Neural crest cell (in vitro differentiated cells): Measurements from ENCODE around the gene KDELR1. TPM values are rescaled to one million over a fixed set of nuclear protein-coding genes. Genes with fewer than 3 reads are reported as not detected.

Experiments
- DNase-seq: peaks from one replicate; pipeline ENCODE4 v3.0.0; 2021; ENCODE audit warnings: low read depth, mixed read lengths, low spot score
- H3K27ac Mint-ChIP-seq: one replicate; pipeline ENCODE4 v1.8.0; 2021; ENCODE audit warnings: mild to moderate bottlenecking, mixed read lengths; ENCODE audit not compliant: unreplicated experiment
- H3K27me3 Mint-ChIP-seq: 2 replicates; pipeline ENCODE4 v1.8.0; 2021; ENCODE audit warnings: low read depth, mild to moderate bottlenecking, mixed read lengths
- H3K36me3 Mint-ChIP-seq: 2 replicates; pipeline ENCODE4 v1.8.0; 2021; ENCODE audit warnings: low read depth, mild to moderate bottlenecking, mixed read lengths
- H3K4me1 Mint-ChIP-seq: 2 replicates; pipeline ENCODE4 v1.8.0; 2021; ENCODE audit warnings: mixed read lengths
- H3K4me3 Mint-ChIP-seq: one replicate; pipeline ENCODE4 v1.8.0; 2021; ENCODE audit warnings: mild to moderate bottlenecking, mixed read lengths
- H3K9me3 Mint-ChIP-seq: 2 replicates; pipeline ENCODE4 v1.8.0; 2021; ENCODE audit warnings: mixed read lengths
- CTCF ChIP-seq: fragments of 200-600 bp; sonication (generic); conservative IDR thresholded peaks from 2 replicates; pipeline ENCODE4 v1.5.0; 2021; ENCODE audit warnings: antibody characterized with exemption, mild to moderate bottlenecking
- total RNA-seq: library from RNA; stranded (reverse); gene quantifications from 2 replicates; pipeline ENCODE4 v1.2.1, GENCODE V29; 2021

Gene KDELR1
- total RNA-seq, 1 donor from 2014 or later: 172 TPM

DNA sequence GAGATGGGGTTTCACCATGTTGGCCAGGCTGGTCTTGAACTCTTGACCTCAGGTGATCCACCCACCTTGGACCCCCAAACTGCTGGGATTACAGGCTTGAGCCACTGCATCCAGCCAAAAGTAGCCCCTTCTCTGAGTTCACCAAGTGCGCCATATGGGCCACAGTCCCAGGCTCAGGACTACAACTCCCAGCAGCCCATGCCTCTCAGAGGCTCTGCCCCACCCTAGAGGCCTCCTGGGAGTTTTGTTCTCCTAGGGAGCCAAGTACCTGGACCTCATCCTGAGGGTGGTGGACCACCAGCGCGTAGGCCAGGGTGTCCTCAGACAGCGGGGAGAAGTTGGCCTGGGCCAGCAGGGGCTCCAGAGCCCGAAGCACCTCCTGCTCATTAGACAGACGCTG lies 46.5 kb downstream of the KDELR1 start:
- Mint-ChIP-seq H3K4me1 (no peaks in the 10 kb centered on the region), H3K9me3 (no peaks in the 10 kb centered on the region), H3K27me3 (peaks cover 11% of the 10 kb centered on the region), H3K4me3 (no peak overlapping the region), H3K36me3 (no peaks in the 10 kb centered on the region), H3K27ac (no peak overlapping the region)
- DNase-seq: no peak
- no peak for TF ChIP-seq CTCF

- no peak for TF ChIP-seq CTCF
- Mint-ChIP-seq H3K36me3 (no peaks in the 10 kb centered on the region), H3K4me3 (no peak overlapping the region), H3K27ac (no peak overlapping the region), H3K27me3 (peaks cover 4% of the 10 kb centered on the region), H3K9me3 (no peaks in the 10 kb centered on the region), H3K4me1 (no peaks in the 10 kb centered on the region)
- no peak for DNase-seq
Observed at GRCh38 chr19:48342841-48343540, 48.4 kb downstream of the KDELR1 start.

DNA sequence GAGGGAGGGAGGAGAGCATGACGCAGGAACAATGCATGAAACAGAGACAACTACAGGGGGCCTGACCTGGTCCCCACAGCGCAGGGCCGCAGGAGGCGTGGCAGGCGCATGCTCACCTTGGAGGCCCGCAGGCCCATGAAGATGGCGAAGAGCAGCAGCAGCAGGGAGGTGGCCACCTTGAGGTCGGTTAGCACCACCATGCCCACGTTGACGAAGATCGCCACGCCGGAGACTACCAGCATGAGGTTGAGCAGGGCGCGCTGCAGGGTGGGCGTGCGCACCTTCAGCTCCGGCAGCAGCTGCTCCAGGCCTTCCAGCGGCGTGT lies 49.0 kb downstream of the KDELR1 start:
- Mint-ChIP-seq H3K27ac (no peak overlapping the region), H3K36me3 (no peaks in the 10 kb centered on the region), H3K9me3 (no peaks in the 10 kb centered on the region), H3K4me1 (no peaks in the 10 kb centered on the region), H3K27me3 (peaks cover 4% of the 10 kb centered on the region), H3K4me3 (no peak overlapping the region)
- no peak for TF ChIP-seq CTCF
- DNase-seq: no peak

- Mint-ChIP-seq H3K27ac (no peak overlapping the region), H3K4me1 (no peaks in the 10 kb centered on the region), H3K27me3 (no peaks in the 10 kb centered on the region), H3K4me3 (no peak overlapping the region), H3K9me3 (no peaks in the 10 kb centered on the region), H3K36me3 (no peaks in the 10 kb centered on the region)
- no peak for TF ChIP-seq CTCF
- DNase-seq: no peak
Observed at GRCh38 chr19:48341515-48342413, 49.6 kb downstream of the KDELR1 start.

- H3K4me3 Mint-ChIP-seq: no peak overlapping the region
Observed at GRCh38 chr19:48340995-48341394, 50.4 kb downstream of the KDELR1 start.

More at GRCh38 chr19:48340995-48341394, 50.4 kb downstream of the KDELR1 start:
- no peak for TF ChIP-seq CTCF
- Mint-ChIP-seq H3K27ac (no peak overlapping the region), H3K27me3 (no peaks in the 10 kb centered on the region), H3K4me1 (no peaks in the 10 kb centered on the region), H3K9me3 (no peaks in the 10 kb centered on the region), H3K36me3 (no peaks in the 10 kb centered on the region)
- no peak for DNase-seq
